GM12875 (cell line): Measurements from ENCODE around the gene ANGPTL8.
A peak's percentile ranks its signal among the peaks of the same experiment; 100 is the strongest.

Source experiments
- H3K4me3 ChIP-seq: one replicate; pipeline ENCODE4 v1.5.1; 2011; ENCODE audit warnings: low read depth, low read length, control low read depth
- TF ChIP-seq, protein P1 (sequence below): IDR thresholded peaks from 2 replicates; pipeline ENCODE4 v1.5.1; 2011; ENCODE audit warnings: low read depth, mild to moderate bottlenecking, control low read depth, inconsistent platforms, low read length, moderate library complexity, borderline replicate concordance; ENCODE audit not compliant: insufficient read depth

ANGPTL8 gene

GRCh38 chr19:11237321-11237720, 2.1 kb upstream of the ANGPTL8 start:
- no peak overlapping the region for H3K4me3 ChIP-seq
- TF ChIP-seq, protein P1, sequence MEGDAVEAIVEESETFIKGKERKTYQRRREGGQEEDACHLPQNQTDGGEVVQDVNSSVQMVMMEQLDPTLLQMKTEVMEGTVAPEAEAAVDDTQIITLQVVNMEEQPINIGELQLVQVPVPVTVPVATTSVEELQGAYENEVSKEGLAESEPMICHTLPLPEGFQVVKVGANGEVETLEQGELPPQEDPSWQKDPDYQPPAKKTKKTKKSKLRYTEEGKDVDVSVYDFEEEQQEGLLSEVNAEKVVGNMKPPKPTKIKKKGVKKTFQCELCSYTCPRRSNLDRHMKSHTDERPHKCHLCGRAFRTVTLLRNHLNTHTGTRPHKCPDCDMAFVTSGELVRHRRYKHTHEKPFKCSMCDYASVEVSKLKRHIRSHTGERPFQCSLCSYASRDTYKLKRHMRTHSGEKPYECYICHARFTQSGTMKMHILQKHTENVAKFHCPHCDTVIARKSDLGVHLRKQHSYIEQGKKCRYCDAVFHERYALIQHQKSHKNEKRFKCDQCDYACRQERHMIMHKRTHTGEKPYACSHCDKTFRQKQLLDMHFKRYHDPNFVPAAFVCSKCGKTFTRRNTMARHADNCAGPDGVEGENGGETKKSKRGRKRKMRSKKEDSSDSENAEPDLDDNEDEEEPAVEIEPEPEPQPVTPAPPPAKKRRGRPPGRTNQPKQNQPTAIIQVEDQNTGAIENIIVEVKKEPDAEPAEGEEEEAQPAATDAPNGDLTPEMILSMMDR: no peak

- H3K4me3 ChIP-seq: no peak overlapping the region
- TF ChIP-seq, protein P1: no peak
Observed at GRCh38 chr19:11238041-11238440, 1.4 kb upstream of the ANGPTL8 start.

DNA sequence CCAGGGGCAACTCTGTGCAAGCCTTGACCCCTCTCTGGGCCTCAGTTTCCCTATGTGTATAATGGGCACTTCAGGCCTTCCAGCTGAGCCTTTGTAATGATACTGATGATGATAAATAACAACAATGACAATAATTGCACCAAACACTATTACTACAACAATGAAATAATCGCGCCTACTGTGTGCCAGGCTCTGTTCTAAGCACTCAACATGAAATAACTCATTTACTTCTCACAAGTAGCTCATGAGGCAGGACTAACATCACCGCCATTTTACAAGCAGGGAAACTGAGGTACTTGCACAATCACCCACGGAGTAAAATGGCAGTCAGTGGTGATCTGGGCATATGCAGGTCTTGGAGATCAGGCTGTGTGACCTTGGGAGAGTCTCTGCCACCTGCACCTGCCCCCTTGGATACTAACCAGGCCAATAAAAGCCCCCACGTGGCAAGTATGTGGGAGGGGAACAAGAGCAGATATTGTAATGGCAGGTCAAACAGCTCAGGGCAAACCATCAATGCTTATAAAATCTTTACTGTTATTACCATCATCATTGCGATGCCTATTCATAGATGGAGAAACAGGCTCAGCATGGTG, 540 bp upstream of the ANGPTL8 start:
- TF ChIP-seq, protein P1: no peak
- H3K4me3 ChIP-seq: no peak overlapping the region

DNA sequence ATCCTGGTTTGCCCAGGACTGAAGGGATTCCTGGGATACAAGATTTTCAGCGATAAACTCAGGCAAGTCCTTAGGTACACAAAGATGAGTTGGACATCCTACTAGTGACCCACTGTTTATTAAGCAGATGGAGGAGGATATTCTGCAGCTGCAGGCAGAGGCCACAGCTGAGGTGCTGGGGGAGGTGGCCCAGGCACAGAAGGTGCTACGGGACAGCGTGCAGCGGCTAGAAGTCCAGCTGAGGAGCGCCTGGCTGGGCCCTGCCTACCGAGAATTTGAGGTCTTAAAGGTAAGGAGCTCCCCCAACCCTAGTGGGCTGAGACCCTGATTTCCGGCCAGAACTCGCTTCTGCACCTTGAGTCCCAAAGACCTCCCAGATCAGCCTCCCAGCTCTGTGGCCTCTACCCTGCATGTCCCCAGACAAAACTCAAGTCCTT, 607 bp downstream of the ANGPTL8 start:
- TF ChIP-seq, protein P1: no peak
- H3K4me3 ChIP-seq: no peak overlapping the region

DNA sequence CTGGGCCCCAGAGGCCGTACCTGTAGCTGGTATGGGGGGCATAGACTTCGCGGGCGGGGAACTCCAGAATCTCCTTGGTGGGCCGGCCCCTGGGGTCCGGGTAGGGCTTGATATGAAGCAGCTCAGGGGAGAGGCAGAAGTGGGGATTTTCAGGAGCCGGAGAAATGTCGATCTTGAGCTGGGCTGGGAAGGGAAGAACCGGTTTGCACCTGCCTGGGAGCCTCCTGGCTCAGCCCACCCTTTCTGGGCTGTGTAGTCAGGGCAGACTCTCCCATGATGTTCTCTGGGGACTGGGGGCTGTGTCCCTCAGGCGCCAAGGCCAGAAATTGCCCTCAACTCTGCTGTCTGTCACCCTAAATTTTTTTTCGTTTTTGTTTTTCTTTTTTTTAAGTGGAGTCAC, 2.6 kb downstream of the ANGPTL8 start:
- TF ChIP-seq, protein P1: no peak
- no peak overlapping the region for H3K4me3 ChIP-seq

DNA sequence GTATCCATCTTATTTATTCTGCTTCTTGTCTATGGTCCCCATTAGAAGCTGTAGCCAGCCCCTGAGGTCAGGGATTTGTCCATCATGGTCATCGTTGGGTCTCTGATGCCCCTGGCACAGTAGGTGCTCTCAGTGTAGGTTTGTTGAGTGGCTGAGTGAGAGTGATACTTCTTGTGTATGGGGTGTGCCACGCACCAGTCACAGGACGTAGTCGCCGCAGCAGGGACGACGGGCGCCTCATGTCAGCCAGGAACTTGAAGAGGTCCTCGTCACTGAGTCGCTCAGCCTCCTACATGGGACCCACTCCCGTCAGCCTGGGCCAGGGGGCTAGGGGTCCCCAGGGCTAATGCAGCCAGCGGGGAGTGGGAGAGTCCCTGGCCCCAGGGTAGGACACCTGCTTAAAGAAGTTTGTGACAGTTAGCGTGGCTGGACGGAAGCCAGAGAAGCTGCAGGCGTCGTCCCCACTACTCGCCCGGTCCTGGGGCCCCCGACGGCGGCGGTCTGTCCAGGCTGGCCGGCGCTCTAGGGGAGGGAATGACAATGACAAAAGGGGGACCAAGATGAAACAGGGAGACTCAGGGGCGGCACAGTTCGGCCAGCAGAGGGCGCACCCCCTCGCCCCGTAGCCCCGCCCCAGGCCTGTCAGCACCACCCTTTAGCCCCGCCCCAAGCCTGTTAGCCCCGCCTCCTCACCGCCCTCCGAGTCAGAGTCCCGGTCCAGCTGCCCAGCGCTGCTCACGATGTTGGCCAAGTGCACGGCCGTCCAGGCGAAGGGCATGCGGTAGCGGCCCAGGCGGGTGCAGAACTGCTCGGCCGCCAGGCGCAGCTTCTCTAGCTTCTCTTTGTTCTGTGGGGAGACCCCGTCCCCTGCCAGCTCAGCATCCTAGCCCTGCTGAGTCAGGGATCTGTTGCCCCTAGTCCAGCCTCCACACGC, 3.7 kb downstream of the ANGPTL8 start:
- no peak overlapping the region for H3K4me3 ChIP-seq
- TF ChIP-seq, protein P1: peak; percentile 89
